H1 (cell line): ENCODE measurements around the gene POLN. TPM values are rescaled to one million over a fixed set of nuclear protein-coding genes. Genes with fewer than 3 reads are reported as not detected.

ENCODE experiments used
- CTCF ChIA-PET: fragments of 300-600 bp; sonication (Branson Sonifier 250); formaldehyde crosslinking; loops from one replicate; lab custom pipeline; 2021; ENCODE audit not compliant: partially characterized antibody; lab: Charles Lee
- POLR2A ChIA-PET: fragments of 300-600 bp; sonication (Branson Sonifier 250); formaldehyde crosslinking; loops from one replicate; lab custom pipeline; 2021; ENCODE audit warnings: inconsistent platforms; ENCODE audit not compliant: partially characterized antibody; lab: Charles Lee
- DNase-seq, 2 experiments: peaks; one replicate each; pipeline versions ENCODE4 v3.0.0 to v3.0.0-alpha.2; 2010 to 2022; ENCODE audit warnings: low spot score in 2 of 2, low read depth in 1 of 2, mixed read lengths in 1 of 2
- FAIRE-seq: peaks from 2 replicates; lab custom pipeline; 2011; peaks lifted over from hg19 to GRCh38; lab: Jason Lieb, UNC
- H2AFZ ChIP-seq: 2 replicates; pipeline ENCODE4 v1.8.1; 2012; ENCODE audit warnings: low read length, inconsistent platforms
- H2AK5ac ChIP-seq: 2 replicates; pipeline ENCODE4 v1.6.1; 2013; ENCODE audit warnings: low read depth, low read length
- H2BK120ac ChIP-seq: replicated peaks from 2 replicates; pipeline ENCODE3; 2013; ENCODE audit warnings: low read depth, low read length, inconsistent platforms
- H2BK12ac ChIP-seq: 2 replicates; pipeline ENCODE4 v1.6.1; 2013; ENCODE audit warnings: low read depth, low read length
- H2BK15ac ChIP-seq: 2 replicates; pipeline ENCODE4 v1.6.1; 2013; ENCODE audit warnings: low read length
- H2BK20ac ChIP-seq: 2 replicates; pipeline ENCODE4 v1.6.1; 2013; ENCODE audit warnings: low read length
- H2BK5ac ChIP-seq: 2 replicates; pipeline ENCODE4 v1.6.1; 2013; ENCODE audit warnings: low read depth, low read length
- H3K14ac ChIP-seq: 2 replicates; pipeline ENCODE4 v1.6.1; 2013; ENCODE audit warnings: inconsistent platforms; ENCODE audit not compliant: insufficient read length
- H3K18ac ChIP-seq: 2 replicates; pipeline ENCODE4 v1.6.1; 2013; ENCODE audit warnings: low read length; ENCODE audit errors: extremely low read depth
- H3K23ac ChIP-seq: 2 replicates; pipeline ENCODE4 v1.6.1; 2013; ENCODE audit warnings: inconsistent platforms; ENCODE audit not compliant: insufficient read length
- H3K23me2 ChIP-seq: 2 replicates; pipeline ENCODE4 v1.6.1; 2013; ENCODE audit warnings: low read depth, low read length
- H3K27ac ChIP-seq: 2 replicates; pipeline ENCODE4 v1.6.1; 2011; ENCODE audit warnings: low read depth, low read length, inconsistent platforms
- H3K27me3 ChIP-seq, 4 experiments: replicated peaks in 1 of 4; 1 replicate in 1 of 4; 2 replicates in 3 of 4; pipeline versions ENCODE4 v1.6.1 to v1.8.1; 2011 to 2013; ENCODE audit warnings: low read length in 3 of 4, mild to moderate bottlenecking in 3 of 4, inconsistent platforms in 2 of 4, mixed read lengths in 2 of 4, moderate library complexity in 1 of 4; ENCODE audit not compliant: control insufficient read depth in 3 of 4, insufficient read depth in 3 of 4; ENCODE audit errors: extremely low read depth in 1 of 4
- H3K36me3 ChIP-seq, 4 experiments: 2 replicates each; pipeline versions ENCODE4 v1.6.1 to v1.8.1; 2011 to 2013; ENCODE audit warnings: mild to moderate bottlenecking in 4 of 4, low read length in 3 of 4, moderate library complexity in 2 of 4, control low read depth in 1 of 4, inconsistent platforms in 1 of 4; ENCODE audit not compliant: insufficient read depth in 4 of 4, control insufficient read depth in 2 of 4
- H3K4ac ChIP-seq: replicated peaks from 2 replicates; pipeline ENCODE3; 2013; ENCODE audit warnings: low read length, low read depth, mixed read lengths, inconsistent platforms; ENCODE audit not compliant: insufficient read length
- H3K4me1 ChIP-seq, 4 experiments: replicated peaks in 1 of 4; 1 replicate in 1 of 4; 2 replicates in 3 of 4; pipeline versions ENCODE4 v1.6.1 to v1.8.1; 2011 to 2013; ENCODE audit warnings: low read length in 3 of 4, inconsistent platforms in 2 of 4, mixed read lengths in 1 of 4; ENCODE audit not compliant: insufficient read depth in 4 of 4, control insufficient read depth in 3 of 4
- H3K4me2 ChIP-seq, 2 experiments: 2 replicates each; pipeline versions ENCODE4 v1.6.1 to v1.8.1; 2011 to 2013; ENCODE audit warnings: low read depth in 2 of 2, low read length in 2 of 2, control low read depth in 1 of 2, inconsistent platforms in 1 of 2, mild to moderate bottlenecking in 1 of 2; ENCODE audit not compliant: insufficient read depth in 1 of 2
- H3K4me3 ChIP-seq, 4 experiments: fragments of 200-600, 300-600 bp in 1 of 4; sonication (generic), shearing (Covaris generic), sonication (Bioruptor Twin) in 1 of 4; 2 replicates each; pipeline versions ENCODE4 v1.5.1 to v1.8.1; 2011 to 2016; ENCODE audit warnings: low read length in 4 of 4, low read depth in 3 of 4, control low read depth in 2 of 4, inconsistent platforms in 2 of 4, mild to moderate bottlenecking in 2 of 4, mixed read lengths in 1 of 4, moderate library complexity in 1 of 4; ENCODE audit not compliant: insufficient read depth in 2 of 4; ENCODE audit errors: extremely low read depth in 1 of 4
- H3K56ac ChIP-seq: replicated peaks from 2 replicates; pipeline ENCODE3; 2013; ENCODE audit warnings: low read depth, mild to moderate bottlenecking, mixed read lengths, low read length, inconsistent platforms; ENCODE audit not compliant: insufficient read length
- H3K79me1 ChIP-seq: 2 replicates; pipeline ENCODE4 v1.6.1; 2013; ENCODE audit warnings: low read depth, low read length, control low read depth
- H3K79me2 ChIP-seq, 2 experiments: 2 replicates each; pipeline versions ENCODE4 v1.6.1 to v1.8.1; 2012 to 2013; ENCODE audit warnings: low read length in 2 of 2, mild to moderate bottlenecking in 2 of 2, inconsistent platforms in 1 of 2; ENCODE audit not compliant: insufficient read depth in 2 of 2, control insufficient read depth in 1 of 2
- H3K9ac ChIP-seq, 4 experiments: replicated peaks in 1 of 4; 1 replicate in 1 of 4; 2 replicates in 3 of 4; pipeline versions ENCODE4 v1.6.1 to v1.8.1; 2011 to 2013; ENCODE audit warnings: low read depth in 3 of 4, low read length in 3 of 4, control low read depth in 2 of 4, mild to moderate bottlenecking in 2 of 4, moderate library complexity in 2 of 4, inconsistent platforms in 1 of 4; ENCODE audit errors: extremely low read depth in 1 of 4
- H3K9me3 ChIP-seq, 2 experiments: 2 replicates each; pipeline versions ENCODE4 v1.6.1 to v1.8.1; 2012 to 2013; ENCODE audit warnings: mild to moderate bottlenecking in 2 of 2, moderate library complexity in 2 of 2, control low read depth in 1 of 2, inconsistent platforms in 1 of 2, low read depth in 1 of 2, low read length in 1 of 2, mixed read lengths in 1 of 2; ENCODE audit not compliant: insufficient read depth in 2 of 2
- H4K20me1 ChIP-seq, 2 experiments: replicated peaks in 1 of 2; 2 replicates each; pipeline versions ENCODE3 to v1.8.1; 2011 to 2013; ENCODE audit warnings: inconsistent platforms in 2 of 2, low read length in 2 of 2, mild to moderate bottlenecking in 1 of 2; ENCODE audit not compliant: insufficient read depth in 2 of 2, control insufficient read depth in 1 of 2
- H4K5ac ChIP-seq: 2 replicates; pipeline ENCODE4 v1.6.1; 2013; ENCODE audit warnings: low read length, low read depth, mixed read lengths, inconsistent platforms; ENCODE audit not compliant: insufficient read length
- H4K8ac ChIP-seq: 2 replicates; pipeline ENCODE4 v1.8.0; 2013; ENCODE audit warnings: mild to moderate bottlenecking, moderate library complexity, low read length, inconsistent platforms; ENCODE audit not compliant: insufficient read depth; ENCODE audit errors: extremely low read depth
- H4K91ac ChIP-seq: replicated peaks from 2 replicates; pipeline ENCODE3; 2013; ENCODE audit warnings: low read length, mixed read lengths, inconsistent platforms; ENCODE audit not compliant: insufficient read length
- ATF3 ChIP-seq: IDR thresholded peaks from 2 replicates; pipeline ENCODE4 v1.6.1; 2011; ENCODE audit warnings: low read depth, mild to moderate bottlenecking, low read length; ENCODE audit not compliant: insufficient read depth
- BACH1 ChIP-seq: IDR thresholded peaks from 2 replicates; pipeline ENCODE4 v1.6.1; 2012; ENCODE audit warnings: low read length, improper control_type of control experiment
- CEBPB ChIP-seq: IDR thresholded peaks from 2 replicates; pipeline ENCODE4 v1.6.1; 2012; ENCODE audit warnings: low read depth, low read length
- EGR1 ChIP-seq: IDR thresholded peaks from 2 replicates; pipeline ENCODE4 v1.6.1; 2011; ENCODE audit warnings: low read depth, low read length, borderline replicate concordance
- EP300 ChIP-seq, 2 experiments: IDR thresholded peaks; 1 replicate in 1 of 2; 2 replicates in 1 of 2; pipeline ENCODE4 v1.6.1; 2011 to 2012; ENCODE audit warnings: low read depth in 2 of 2, low read length in 2 of 2, mild to moderate bottlenecking in 2 of 2, borderline replicate concordance in 1 of 2, inconsistent platforms in 1 of 2, moderate library complexity in 1 of 2
- GTF2F1 ChIP-seq: IDR thresholded peaks from 2 replicates; pipeline ENCODE4 v1.6.1; 2012; ENCODE audit warnings: low read depth, low read length, improper control_type of control experiment, borderline replicate concordance
- HDAC6 ChIP-seq: IDR thresholded peaks from one replicate; pipeline ENCODE4 v1.7.1; 2012; ENCODE audit warnings: low read depth, mild to moderate bottlenecking, inconsistent platforms, low read length, moderate library complexity
- JUN ChIP-seq: IDR thresholded peaks from 2 replicates; pipeline ENCODE4 v1.6.1; 2011; ENCODE audit warnings: low read depth, mild to moderate bottlenecking, improper control_type of control experiment, low read length
- SIN3A ChIP-seq, 2 experiments: IDR thresholded peaks in 1 of 2; conservative IDR thresholded peaks in 1 of 2; 2 replicates each; pipeline ENCODE4 v1.6.1; 2011 to 2012; ENCODE audit warnings: low read length in 2 of 2, improper control_type of control experiment in 1 of 2, low read depth in 1 of 2, mild to moderate bottlenecking in 1 of 2
- TCF12 ChIP-seq: IDR thresholded peaks from 2 replicates; pipeline ENCODE4 v1.6.1; 2011; ENCODE audit warnings: low read depth, mild to moderate bottlenecking, low read length
- TEAD4 ChIP-seq: IDR thresholded peaks from 2 replicates; pipeline ENCODE4 v1.6.1; 2012; ENCODE audit warnings: low read depth, low read length, inconsistent platforms, mixed read lengths
- ZNF274 ChIP-seq: IDR thresholded peaks from 2 replicates; pipeline ENCODE4 v1.7.0; 2012; ENCODE audit warnings: low read length, borderline replicate concordance; ENCODE audit errors: extremely low read depth
- WGBS, 2 experiments: shearing (Covaris generic) in 1 of 2; methylation state at CpG; one replicate each; pipeline versions ENCODE4 v1.1.6 to v1.1.7; 2013 to 2015; ENCODE audit warnings: low lambda C conversion rate in 2 of 2, mixed read lengths in 2 of 2, inconsistent platforms in 1 of 2, low coverage in 1 of 2, missing lambda C conversion rate in 1 of 2; ENCODE audit not compliant: insufficient replicate concordance in 2 of 2, insufficient coverage in 1 of 2, insufficient read length in 1 of 2; ENCODE audit errors: extremely low coverage in 1 of 2, missing lambda C conversion rate in 1 of 2; 5-methylcytosine and 5-hydroxymethylcytosine counted together
- polyA plus RNA-seq, 7 experiments: library from polyadenylated mRNA; depleted of rRNA in 3 of 7; stranded (reverse) in 5 of 7; unstranded in 2 of 7; fragments of >200 nt in 5 of 7; fragments of 200-250 nt in 2 of 7; gene quantifications; 1 replicate in 5 of 7; 2 replicates in 1 of 7; 4 replicates in 1 of 7; pipeline versions ENCODE4 v1.2.1 to v1.2.3, GENCODE V29; 2011 to 2013; ENCODE audit warnings: missing spikeins in 2 of 7, mixed read lengths in 2 of 7
- total RNA-seq: library from RNA; stranded (reverse); fragmentation: NEBNext Ultra II Directional; extraction: Animal tissue kit (Norgen Biotek cat#: 25700); gene quantifications from 2 replicates; pipeline ENCODE4 v1.2.1, GENCODE V29; 2021
- TF ChIP-seq, protein P1 (sequence below): IDR thresholded peaks from 2 replicates; pipeline ENCODE4 v1.6.1; 2012; ENCODE audit warnings: inconsistent platforms

Gene POLN
- total and polyA plus RNA-seq, 2 of the 8 experiments (the other 6 are each of a cell fraction or from before 2014, with no cell fraction given), result 0.98 to 1.5 TPM

DNA sequence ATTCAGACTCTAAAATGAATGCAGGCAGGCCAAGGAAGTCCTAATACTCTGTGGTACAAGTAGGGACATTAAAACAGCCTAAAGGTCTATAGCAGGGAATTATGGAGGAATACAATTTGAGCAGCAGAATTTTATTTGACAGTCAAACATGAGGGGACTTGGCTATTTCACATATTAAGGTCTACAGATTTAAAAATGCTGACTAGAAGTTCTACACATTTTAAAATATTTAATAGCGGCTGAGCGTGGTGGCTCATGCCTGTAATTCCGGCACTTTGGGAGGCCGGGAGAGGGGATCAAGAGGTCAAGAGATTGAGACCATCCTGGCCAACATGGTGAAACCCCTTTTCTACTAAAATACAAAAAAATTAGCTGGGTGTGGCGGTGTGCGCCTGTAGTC lies 10.8 kb downstream of the POLN start:
- POLR2A ChIA-PET, result no interaction called here
- CTCF ChIA-PET, result interaction anchor here (0.7 to 1.6 kb wide), 4 partner anchors 11 to 238 kb away, joined by 3 to 7 read pairs (median 4); partner anchors contain the start of gene RNF4
- TF ChIP-seq TCF12 (no peak), GTF2F1 (no peak), BACH1 (no peak), EP300 (IDR thresholded peaks at IDR 0.05; ENCODE audit: borderline replicate concordance in 1 of 2, low read depth in 2 of 2, low read length in 2 of 2) (no peak), SIN3A (conservative IDR thresholded peaks at IDR 0.05 in 1 of 2, IDR thresholded peaks at IDR 0.05 in 1 of 2; ENCODE audit: low read depth in 1 of 2, low read length in 2 of 2) (no peak), TEAD4 (no peak), ZNF274 (no peak), HDAC6 (no peak), ATF3 (no peak), JUN (no peak), EGR1 (no peak), CEBPB (no peak)
- TF ChIP-seq, protein P1, sequence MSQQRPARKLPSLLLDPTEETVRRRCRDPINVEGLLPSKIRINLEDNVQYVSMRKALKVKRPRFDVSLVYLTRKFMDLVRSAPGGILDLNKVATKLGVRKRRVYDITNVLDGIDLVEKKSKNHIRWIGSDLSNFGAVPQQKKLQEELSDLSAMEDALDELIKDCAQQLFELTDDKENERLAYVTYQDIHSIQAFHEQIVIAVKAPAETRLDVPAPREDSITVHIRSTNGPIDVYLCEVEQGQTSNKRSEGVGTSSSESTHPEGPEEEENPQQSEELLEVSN, result no peak

More for the DNA sequence above, 10.8 kb downstream of the POLN start:
- no peak overlapping the region for H3K23ac ChIP-seq
- FAIRE-seq, result no peak
- no peak for DNase-seq
- no peak overlapping the region for H2BK12ac ChIP-seq
- H3K27ac ChIP-seq, result no peak overlapping the region
- no peak overlapping the region for H4K8ac ChIP-seq
- no peak overlapping the region for H3K18ac ChIP-seq
- H3K14ac ChIP-seq, result no peak overlapping the region
- H3K4ac ChIP-seq, result no peak overlapping the region
- H2BK120ac ChIP-seq, result no peak overlapping the region
- H3K9ac ChIP-seq, result no peak overlapping the region
- H2BK20ac ChIP-seq, result no peak overlapping the region
- H4K91ac ChIP-seq, result no peak overlapping the region
- no peaks in the 10 kb centered on the region for H3K9me3 ChIP-seq
- H3K4me2 ChIP-seq, result no peak overlapping the region
- H3K56ac ChIP-seq, result no peak overlapping the region
- H4K5ac ChIP-seq, result no peak overlapping the region
- H4K20me1 ChIP-seq, result peaks cover 2% of the 10 kb centered on the region in 2 experiments
- no peak overlapping the region for H2BK5ac ChIP-seq
- no peaks in the 10 kb centered on the region for H3K23me2 ChIP-seq
- no peaks in the 10 kb centered on the region for H3K27me3 ChIP-seq
- WGBS, 2 experiments, result 92% methylated on average over 6 of the region's 6 CpGs; no CpG with 5 or more reads in 1 of the 2 experiments
- no peak overlapping the region for H2AK5ac ChIP-seq
- H2AFZ ChIP-seq, result no peak overlapping the region
- H3K36me3 ChIP-seq, result peaks cover 0 to 9% (median 3%) of the 10 kb centered on the region in 4 experiments; a peak in 3 of 8 replicates
- H3K79me1 ChIP-seq, result no peaks in the 10 kb centered on the region
- no peak overlapping the region for H3K4me3 ChIP-seq
- H2BK15ac ChIP-seq, result no peak overlapping the region
- no peaks in the 10 kb centered on the region for H3K4me1 ChIP-seq
- H3K79me2 ChIP-seq, result peaks cover 0 to 5% of the 10 kb centered on the region in 2 experiments; a peak in 1 of 4 replicates
